ENCODE measurements around the gene EXOC3. TPM values are rescaled to one million over a fixed set of nuclear protein-coding genes. Genes with fewer than 3 reads are reported as not detected.

The EXOC3 gene
- polyA plus RNA-seq, 3 donors = 33.2 to 59.7 (median 53.8) TPM

- no peaks in the 10 kb centered on the region for H3K36me3 ChIP-seq (replicated peaks in 1 of 2; ENCODE audit: control insufficient read depth in 1 of 2, insufficient read depth in 2 of 2, low read length in 2 of 2)
- no peaks in the 10 kb centered on the region for H3K79me2 ChIP-seq (ENCODE audit: insufficient read depth, low read length)
- intact Hi-C loops (cut with micrococcal nuclease) = no loop called here
- no peak overlapping the region for H3K4me3 ChIP-seq (replicated peaks in 1 of 3; ENCODE audit: low read depth in 2 of 3, low read length in 3 of 3)
- Mint-ChIP-seq H3K27ac (peak overlapping the region in 1 of 7 donors; percentile 64), H3K4me3 (no peak overlapping the region), H3K36me3 (no peaks in the 10 kb centered on the region), H3K9me3 (peaks cover 0 to 8% (median 0%) of the 10 kb centered on the region in 7 donors), H3K27me3 (ENCODE audit: low read depth in 3 of 3) (peaks cover 5 to 7% (median 6%) of the 10 kb centered on the region in 3 donors), H3K4me1 (peaks cover 8% of the 10 kb centered on the region)
- 95% methylated on average over 27 of the region's 34 CpGs for WGBS (ENCODE audit: insufficient coverage)
- no peak overlapping the region for H3K4me2 ChIP-seq (replicated peaks; ENCODE audit: extremely low read depth, low read length, poor library complexity, severe bottlenecking)
- no peak for TF ChIP-seq CTCF (IDR thresholded peaks at IDR 0.05)
- H3K27me3 ChIP-seq (ENCODE audit: control insufficient read depth in 2 of 2, insufficient read depth in 2 of 2, low read length in 2 of 2) = no peaks in the 10 kb centered on the region
- no peak overlapping the region for H3K9ac ChIP-seq (ENCODE audit: insufficient read depth, low read length, poor library complexity, severe bottlenecking)
- no peaks in the 10 kb centered on the region for H3K9me3 ChIP-seq (replicated peaks in 1 of 2; ENCODE audit: control insufficient read depth in 1 of 2, insufficient read depth in 1 of 2, low read length in 2 of 2)
- no peak for DNase-seq
- H2AFZ ChIP-seq (ENCODE audit: insufficient read depth, low read depth, low read length, poor library complexity, severe bottlenecking) = no peak overlapping the region
- peaks cover 11 to 14% of the 10 kb centered on the region in 2 donors for H3K4me1 ChIP-seq (ENCODE audit: control insufficient read depth in 1 of 2, insufficient read depth in 2 of 2, low read length in 2 of 2)
- no peak overlapping the region for H3K27ac ChIP-seq (ENCODE audit: low read depth in 1 of 2, low read length in 2 of 2)
- no peaks in the 10 kb centered on the region for H4K20me1 ChIP-seq (ENCODE audit: insufficient read depth, low read length)
These were observed 21.6 kb upstream of the EXOC3 start for GRCh38 chr5:421287-421880.

GRCh38 chr5:421901-422300, 21.1 kb upstream of the EXOC3 start:
- H3K9me3 Mint-ChIP-seq = peaks cover 0 to 8% (median 0%) of the 10 kb centered on the region in 7 donors
- WGBS (ENCODE audit: insufficient coverage) = 94% methylated on average over 12 of the region's 13 CpGs

More at GRCh38 chr5:421901-422300, 21.1 kb upstream of the EXOC3 start:
- H3K9ac ChIP-seq (ENCODE audit: insufficient read depth, low read length, poor library complexity, severe bottlenecking) = no peak overlapping the region
- no peaks in the 10 kb centered on the region for H3K36me3 Mint-ChIP-seq
- TF ChIP-seq CTCF (IDR thresholded peaks at IDR 0.05) = no peak
- no peaks in the 10 kb centered on the region for H3K9me3 ChIP-seq (replicated peaks in 1 of 2; ENCODE audit: control insufficient read depth in 1 of 2, insufficient read depth in 1 of 2, low read length in 2 of 2)
- H3K4me3 Mint-ChIP-seq = no peak overlapping the region
- no peaks in the 10 kb centered on the region for H3K79me2 ChIP-seq (ENCODE audit: insufficient read depth, low read length)
- peaks cover 11 to 14% of the 10 kb centered on the region in 2 donors for H3K4me1 ChIP-seq (ENCODE audit: control insufficient read depth in 1 of 2, insufficient read depth in 2 of 2, low read length in 2 of 2)
- no peak overlapping the region for H3K4me2 ChIP-seq (replicated peaks; ENCODE audit: extremely low read depth, low read length, poor library complexity, severe bottlenecking)
- peaks cover 8% of the 10 kb centered on the region for H3K4me1 Mint-ChIP-seq
- no peaks in the 10 kb centered on the region for H3K36me3 ChIP-seq (replicated peaks in 1 of 2; ENCODE audit: control insufficient read depth in 1 of 2, insufficient read depth in 2 of 2, low read length in 2 of 2)
- no peaks in the 10 kb centered on the region for H3K27me3 ChIP-seq (ENCODE audit: control insufficient read depth in 2 of 2, insufficient read depth in 2 of 2, low read length in 2 of 2)
- peak overlapping the region in 2 of 7 donors; percentile 63 to 64 for H3K27ac Mint-ChIP-seq
- H3K4me3 ChIP-seq (replicated peaks in 1 of 3; ENCODE audit: low read depth in 2 of 3, low read length in 3 of 3) = no peak overlapping the region
- intact Hi-C loops (cut with micrococcal nuclease) = no loop called here
- no peak overlapping the region for H2AFZ ChIP-seq (ENCODE audit: insufficient read depth, low read depth, low read length, poor library complexity, severe bottlenecking)
- H3K27ac ChIP-seq (ENCODE audit: low read depth in 1 of 2, low read length in 2 of 2) = no peak overlapping the region
- H4K20me1 ChIP-seq (ENCODE audit: insufficient read depth, low read length) = no peaks in the 10 kb centered on the region
- H3K27me3 Mint-ChIP-seq (ENCODE audit: low read depth in 3 of 3) = peaks cover 3 to 10% (median 8%) of the 10 kb centered on the region in 3 donors
- DNase-seq = no peak
